HepG2 (cell line): ENCODE results near the gene GLI3. TPM values are rescaled to one million over a fixed set of nuclear protein-coding genes. Genes with fewer than 3 reads are reported as not detected.

Source experiments
- ELF4 ChIP-seq: sonication (generic); formaldehyde crosslinking; IDR thresholded peaks from 2 replicates; pipeline ENCODE4 v1.5.0; 2020; ENCODE audit warnings: missing genetic modification reagents, mild to moderate bottlenecking, moderate library complexity, borderline replicate concordance
- MTF2 ChIP-seq: sonication (generic); formaldehyde crosslinking; IDR thresholded peaks from 2 replicates; pipeline ENCODE4 v1.5.0; 2020; ENCODE audit warnings: missing genetic modification reagents, borderline replicate concordance
- RARG ChIP-seq: sonication (generic); formaldehyde crosslinking; IDR thresholded peaks from 2 replicates; pipeline ENCODE4 v1.4.0; 2020; ENCODE audit warnings: low read depth, mild to moderate bottlenecking, missing genetic modification reagents
- SMARCC2 ChIP-seq: fragments of 450-650 bp; IDR thresholded peaks from 2 replicates; pipeline ENCODE4 v1.6.1; 2017; ENCODE audit warnings: antibody characterized with exemption, mild to moderate bottlenecking
- ZNF12 ChIP-seq: sonication (generic); formaldehyde crosslinking; IDR thresholded peaks from 2 replicates; pipeline ENCODE4 v1.5.0; 2020; ENCODE audit warnings: missing genetic modification reagents
- ZNF317 ChIP-seq: sonication (generic); formaldehyde crosslinking; IDR thresholded peaks from 2 replicates; pipeline ENCODE4 v1.5.0; 2020; ENCODE audit warnings: mild to moderate bottlenecking, missing genetic modification reagents
- ZNF333 ChIP-seq: sonication (generic); formaldehyde crosslinking; IDR thresholded peaks from 2 replicates; pipeline ENCODE4 v1.4.0; 2020; ENCODE audit warnings: mild to moderate bottlenecking, missing genetic modification reagents, borderline replicate concordance
- ZNF562 ChIP-seq: sonication (generic); formaldehyde crosslinking; IDR thresholded peaks from 2 replicates; pipeline ENCODE4 v1.8.0; 2022; ENCODE audit warnings: missing genetic modification reagents, borderline replicate concordance
- ZNF616 ChIP-seq: sonication (generic); formaldehyde crosslinking; IDR thresholded peaks from 2 replicates; pipeline ENCODE4 v1.5.0; 2020; ENCODE audit warnings: low read depth, mild to moderate bottlenecking, missing genetic modification reagents
- polyA plus RNA-seq, 8 experiments: library from polyadenylated mRNA; depleted of rRNA in 3 of 8; stranded (reverse) in 7 of 8; unstranded in 1 of 8; fragments of >200 nt; fragmentation: Illumina TruSeq in 4 of 8; extraction: Trizol in 4 of 8; gene quantifications; 2 replicates each; pipeline versions ENCODE4 v1.2.1 to v1.2.3, GENCODE V29; 2011 to 2016; ENCODE audit warnings: low read depth in 4 of 8, missing spikeins in 1 of 8, mixed read lengths in 1 of 8; ENCODE audit not compliant: insufficient read depth in 1 of 8
- total RNA-seq, 5 experiments: library from RNA; depleted of rRNA; stranded (reverse); fragments of >200 nt; fragmentation: Illumina TruSeq; extraction: Trizol; gene quantifications; 2 replicates each; pipeline ENCODE4 v1.2.3, GENCODE V29; 2016; ENCODE audit warnings: low read depth in 1 of 5
- TF ChIP-seq, protein P1 (sequence below): sonication (generic); formaldehyde crosslinking; IDR thresholded peaks from 2 replicates; pipeline ENCODE4 v1.4.0; 2020; ENCODE audit warnings: missing genetic modification reagents
- TF ChIP-seq, protein P2 (sequence below): sonication (generic); formaldehyde crosslinking; IDR thresholded peaks from 2 replicates; pipeline ENCODE4 v1.5.1; 2020; ENCODE audit warnings: mild to moderate bottlenecking, missing genetic modification reagents, borderline replicate concordance
- TF ChIP-seq, protein P3 (sequence below): sonication (generic); formaldehyde crosslinking; IDR thresholded peaks from 2 replicates; pipeline ENCODE4 v1.4.0; 2020; ENCODE audit warnings: missing genetic modification reagents
- TF ChIP-seq, protein P4 (sequence below): sonication (generic); formaldehyde crosslinking; IDR thresholded peaks from 2 replicates; pipeline ENCODE4 v1.4.0; 2020; ENCODE audit warnings: missing genetic modification reagents
- TF ChIP-seq, protein P5 (sequence below): sonication (generic); formaldehyde crosslinking; conservative IDR thresholded peaks from 2 replicates; pipeline ENCODE4 v1.8.0; 2022; ENCODE audit warnings: mild to moderate bottlenecking, moderate library complexity, missing genetic modification reagents
- TF ChIP-seq, protein P6 (sequence below): sonication (generic); formaldehyde crosslinking; IDR thresholded peaks from 2 replicates; pipeline ENCODE4 v1.5.1; 2020; ENCODE audit warnings: mild to moderate bottlenecking, missing genetic modification reagents

The GLI3 gene
- total and polyA plus RNA-seq, 2 of the 13 experiments (the other 11 are each of a cell fraction or from before 2014, with no cell fraction given), result not detected

DNA sequence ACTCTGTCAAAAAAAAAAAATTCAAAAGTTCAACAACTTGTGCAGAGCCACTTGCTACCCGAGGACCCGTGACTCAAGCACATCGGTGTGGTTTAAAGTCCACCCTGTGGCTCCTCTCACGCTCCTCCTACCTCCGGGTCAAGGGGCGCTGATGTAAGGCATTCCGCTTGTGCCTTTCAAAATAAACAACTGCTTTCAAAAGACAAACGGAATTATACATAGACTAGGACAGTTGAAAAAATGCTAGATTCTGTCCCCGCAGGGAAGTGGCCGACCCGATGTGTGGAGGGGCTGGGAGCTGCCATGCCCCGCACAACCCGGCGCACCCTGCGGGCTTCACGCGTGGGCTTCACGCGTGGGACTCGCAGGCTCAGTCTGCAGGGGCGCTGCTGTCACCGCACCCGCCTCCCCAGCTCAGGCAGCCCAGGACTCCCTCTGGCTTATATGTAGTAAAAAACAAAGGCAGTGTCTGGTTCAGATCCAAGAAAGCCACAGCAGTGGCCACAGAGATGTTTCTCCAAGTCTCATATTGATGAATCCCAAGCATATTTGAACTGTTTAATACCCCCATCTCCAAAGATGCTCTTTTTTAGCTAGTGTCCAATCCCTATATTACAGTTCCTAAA lies 294.4 kb downstream of the GLI3 start (continued):
- TF ChIP-seq ZNF616 (CRISPR knock-in tag) (no peak), ZNF562 (CRISPR knock-in tag) (no peak), ZNF317 (CRISPR knock-in tag) (no peak), SMARCC2 (no peak), ZNF333 (CRISPR knock-in tag) (no peak), RARG (CRISPR knock-in tag) (no peak), ELF4 (CRISPR knock-in tag) (0 out of 2 replicates have a peak, but pooled peaks have one; percentile 34), MTF2 (no peak), ZNF12 (peak; percentile 53; the same call in 1 of the 2 replicates)
- TF ChIP-seq, protein P1, sequence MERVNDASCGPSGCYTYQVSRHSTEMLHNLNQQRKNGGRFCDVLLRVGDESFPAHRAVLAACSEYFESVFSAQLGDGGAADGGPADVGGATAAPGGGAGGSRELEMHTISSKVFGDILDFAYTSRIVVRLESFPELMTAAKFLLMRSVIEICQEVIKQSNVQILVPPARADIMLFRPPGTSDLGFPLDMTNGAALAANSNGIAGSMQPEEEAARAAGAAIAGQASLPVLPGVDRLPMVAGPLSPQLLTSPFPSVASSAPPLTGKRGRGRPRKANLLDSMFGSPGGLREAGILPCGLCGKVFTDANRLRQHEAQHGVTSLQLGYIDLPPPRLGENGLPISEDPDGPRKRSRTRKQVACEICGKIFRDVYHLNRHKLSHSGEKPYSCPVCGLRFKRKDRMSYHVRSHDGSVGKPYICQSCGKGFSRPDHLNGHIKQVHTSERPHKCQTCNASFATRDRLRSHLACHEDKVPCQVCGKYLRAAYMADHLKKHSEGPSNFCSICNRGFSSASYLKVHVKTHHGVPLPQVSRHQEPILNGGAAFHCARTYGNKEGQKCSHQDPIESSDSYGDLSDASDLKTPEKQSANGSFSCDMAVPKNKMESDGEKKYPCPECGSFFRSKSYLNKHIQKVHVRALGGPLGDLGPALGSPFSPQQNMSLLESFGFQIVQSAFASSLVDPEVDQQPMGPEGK, result peak; percentile 11; the same call in 1 of the 2 replicates
- TF ChIP-seq, protein P2, sequence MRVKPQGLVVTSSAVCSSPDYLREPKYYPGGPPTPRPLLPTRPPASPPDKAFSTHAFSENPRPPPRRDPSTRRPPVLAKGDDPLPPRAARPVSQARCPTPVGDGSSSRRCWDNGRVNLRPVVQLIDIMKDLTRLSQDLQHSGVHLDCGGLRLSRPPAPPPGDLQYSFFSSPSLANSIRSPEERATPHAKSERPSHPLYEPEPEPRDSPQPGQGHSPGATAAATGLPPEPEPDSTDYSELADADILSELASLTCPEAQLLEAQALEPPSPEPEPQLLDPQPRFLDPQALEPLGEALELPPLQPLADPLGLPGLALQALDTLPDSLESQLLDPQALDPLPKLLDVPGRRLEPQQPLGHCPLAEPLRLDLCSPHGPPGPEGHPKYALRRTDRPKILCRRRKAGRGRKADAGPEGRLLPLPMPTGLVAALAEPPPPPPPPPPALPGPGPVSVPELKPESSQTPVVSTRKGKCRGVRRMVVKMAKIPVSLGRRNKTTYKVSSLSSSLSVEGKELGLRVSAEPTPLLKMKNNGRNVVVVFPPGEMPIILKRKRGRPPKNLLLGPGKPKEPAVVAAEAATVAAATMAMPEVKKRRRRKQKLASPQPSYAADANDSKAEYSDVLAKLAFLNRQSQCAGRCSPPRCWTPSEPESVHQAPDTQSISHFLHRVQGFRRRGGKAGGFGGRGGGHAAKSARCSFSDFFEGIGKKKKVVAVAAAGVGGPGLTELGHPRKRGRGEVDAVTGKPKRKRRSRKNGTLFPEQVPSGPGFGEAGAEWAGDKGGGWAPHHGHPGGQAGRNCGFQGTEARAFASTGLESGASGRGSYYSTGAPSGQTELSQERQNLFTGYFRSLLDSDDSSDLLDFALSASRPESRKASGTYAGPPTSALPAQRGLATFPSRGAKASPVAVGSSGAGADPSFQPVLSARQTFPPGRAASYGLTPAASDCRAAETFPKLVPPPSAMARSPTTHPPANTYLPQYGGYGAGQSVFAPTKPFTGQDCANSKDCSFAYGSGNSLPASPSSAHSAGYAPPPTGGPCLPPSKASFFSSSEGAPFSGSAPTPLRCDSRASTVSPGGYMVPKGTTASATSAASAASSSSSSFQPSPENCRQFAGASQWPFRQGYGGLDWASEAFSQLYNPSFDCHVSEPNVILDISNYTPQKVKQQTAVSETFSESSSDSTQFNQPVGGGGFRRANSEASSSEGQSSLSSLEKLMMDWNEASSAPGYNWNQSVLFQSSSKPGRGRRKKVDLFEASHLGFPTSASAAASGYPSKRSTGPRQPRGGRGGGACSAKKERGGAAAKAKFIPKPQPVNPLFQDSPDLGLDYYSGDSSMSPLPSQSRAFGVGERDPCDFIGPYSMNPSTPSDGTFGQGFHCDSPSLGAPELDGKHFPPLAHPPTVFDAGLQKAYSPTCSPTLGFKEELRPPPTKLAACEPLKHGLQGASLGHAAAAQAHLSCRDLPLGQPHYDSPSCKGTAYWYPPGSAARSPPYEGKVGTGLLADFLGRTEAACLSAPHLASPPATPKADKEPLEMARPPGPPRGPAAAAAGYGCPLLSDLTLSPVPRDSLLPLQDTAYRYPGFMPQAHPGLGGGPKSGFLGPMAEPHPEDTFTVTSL (CRISPR knock-in tag), result peak; percentile 59; the same call in 1 of the 2 replicates
- TF ChIP-seq, protein P3, sequence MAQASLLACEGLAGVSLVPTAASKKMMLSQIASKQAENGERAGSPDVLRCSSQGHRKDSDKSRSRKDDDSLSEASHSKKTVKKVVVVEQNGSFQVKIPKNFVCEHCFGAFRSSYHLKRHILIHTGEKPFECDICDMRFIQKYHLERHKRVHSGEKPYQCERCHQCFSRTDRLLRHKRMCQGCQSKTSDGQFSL (CRISPR knock-in tag), result no peak
- TF ChIP-seq, protein P4, sequence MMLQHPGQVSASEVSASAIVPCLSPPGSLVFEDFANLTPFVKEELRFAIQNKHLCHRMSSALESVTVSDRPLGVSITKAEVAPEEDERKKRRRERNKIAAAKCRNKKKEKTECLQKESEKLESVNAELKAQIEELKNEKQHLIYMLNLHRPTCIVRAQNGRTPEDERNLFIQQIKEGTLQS (CRISPR knock-in tag), result 0 out of 2 replicates have a peak, but pooled peaks have one; percentile 32
- TF ChIP-seq, protein P5, sequence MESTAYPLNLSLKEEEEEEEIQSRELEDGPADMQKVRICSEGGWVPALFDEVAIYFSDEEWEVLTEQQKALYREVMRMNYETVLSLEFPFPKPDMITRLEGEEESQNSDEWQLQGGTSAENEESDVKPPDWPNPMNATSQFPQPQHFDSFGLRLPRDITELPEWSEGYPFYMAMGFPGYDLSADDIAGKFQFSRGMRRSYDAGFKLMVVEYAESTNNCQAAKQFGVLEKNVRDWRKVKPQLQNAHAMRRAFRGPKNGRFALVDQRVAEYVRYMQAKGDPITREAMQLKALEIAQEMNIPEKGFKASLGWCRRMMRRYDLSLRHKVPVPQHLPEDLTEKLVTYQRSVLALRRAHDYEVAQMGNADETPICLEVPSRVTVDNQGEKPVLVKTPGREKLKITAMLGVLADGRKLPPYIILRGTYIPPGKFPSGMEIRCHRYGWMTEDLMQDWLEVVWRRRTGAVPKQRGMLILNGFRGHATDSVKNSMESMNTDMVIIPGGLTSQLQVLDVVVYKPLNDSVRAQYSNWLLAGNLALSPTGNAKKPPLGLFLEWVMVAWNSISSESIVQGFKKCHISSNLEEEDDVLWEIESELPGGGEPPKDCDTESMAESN, result no peak
- TF ChIP-seq, protein P6, sequence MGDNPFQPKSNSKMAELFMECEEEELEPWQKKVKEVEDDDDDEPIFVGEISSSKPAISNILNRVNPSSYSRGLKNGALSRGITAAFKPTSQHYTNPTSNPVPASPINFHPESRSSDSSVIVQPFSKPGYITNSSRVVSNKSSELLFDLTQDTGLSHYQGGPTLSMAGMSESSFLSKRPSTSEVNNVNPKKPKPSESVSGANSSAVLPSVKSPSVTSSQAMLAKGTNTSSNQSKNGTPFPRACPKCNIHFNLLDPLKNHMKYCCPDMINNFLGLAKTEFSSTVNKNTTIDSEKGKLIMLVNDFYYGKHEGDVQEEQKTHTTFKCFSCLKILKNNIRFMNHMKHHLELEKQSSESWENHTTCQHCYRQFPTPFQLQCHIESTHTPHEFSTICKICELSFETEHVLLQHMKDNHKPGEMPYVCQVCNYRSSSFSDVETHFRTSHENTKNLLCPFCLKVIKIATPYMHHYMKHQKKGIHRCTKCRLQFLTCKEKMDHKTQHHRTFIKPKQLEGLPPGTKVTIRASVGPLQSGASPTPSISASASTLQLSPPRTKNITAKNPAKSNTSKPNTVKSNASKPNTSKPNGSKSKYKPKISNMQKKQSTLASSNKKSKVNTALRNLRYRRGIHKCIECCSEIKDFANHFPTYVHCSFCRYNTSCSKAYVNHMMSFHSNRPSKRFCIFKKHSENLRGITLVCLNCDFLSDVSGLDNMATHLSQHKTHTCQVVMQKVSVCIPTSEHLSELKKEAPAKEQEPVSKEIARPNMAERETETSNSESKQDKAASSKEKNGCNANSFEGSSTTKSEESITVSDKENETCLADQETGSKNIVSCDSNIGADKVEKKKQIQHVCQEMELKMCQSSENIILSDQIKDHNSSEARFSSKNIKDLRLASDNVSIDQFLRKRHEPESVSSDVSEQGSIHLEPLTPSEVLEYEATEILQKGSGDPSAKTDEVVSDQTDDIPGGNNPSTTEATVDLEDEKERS (CRISPR knock-in tag), result no peak
